HCT116 (cell line): ENCODE data around the gene ZNF595. TPM values are rescaled to one million over a fixed set of nuclear protein-coding genes. Genes with fewer than 3 reads are reported as not detected.
"Not testable (repeated sequence)": the region's sequence is repeated elsewhere in the genome, so short reads cannot be mapped to it uniquely, and the experiment has no call there.

Experiments used
- ATAC-seq: fragments of 200-7000 bp; cut with Tn5 transposase; 2 replicates; pipeline ENCODE4 v1.9.1; 2020; ENCODE audit warnings: mild to moderate bottlenecking, moderate library complexity
- BruUV-seq: library from RNA; stranded (reverse); fragments of 400-500 nt; replicated peaks from 2 replicates; lab custom pipeline; 2021; lab: Mats Ljungman, UMichigan
- CTCF ChIA-PET: fragments of 300-600 bp; sonication (Branson Sonifier 250); formaldehyde crosslinking; loops from one replicate; lab custom pipeline; 2021; ENCODE audit warnings: antibody characterized with exemption; lab: Charles Lee
- POLR2A ChIA-PET: fragments of 300-600, 350-600 bp; sonication (Branson Sonifier 250); formaldehyde crosslinking; loops from one replicate; lab custom pipeline; 2021; ENCODE audit warnings: antibody characterized with exemption; lab: Charles Lee
- RAD21 ChIA-PET, 2 experiments: fragments of 300-600 bp; sonication (Branson Sonifier 250); formaldehyde crosslinking; loops; one replicate each; lab custom pipeline; 2023; ENCODE audit warnings: low total read pairs in 2 of 2; ENCODE audit not compliant: uncharacterized antibody in 2 of 2, unreplicated experiment in 2 of 2, low non-redundant PET in 1 of 2; lab: Charles Lee
- DNase-seq: peaks from one replicate; pipeline ENCODE4 v3.0.0-alpha.2; 2010; ENCODE audit warnings: low read depth, low spot score
- H2AFZ ChIP-seq: fragments of 200-600 bp; shearing (Covaris generic), sonication (generic); 2 replicates; pipeline ENCODE4 v1.6.1; 2017; ENCODE audit warnings: low read depth, mixed run types, mixed read lengths, antibody characterized with exemption, low read length; ENCODE audit not compliant: poor library complexity, severe bottlenecking
- H3K27ac ChIP-seq: 2 replicates; pipeline ENCODE4 v1.5.1; 2012; ENCODE audit warnings: low read depth, low read length
- H3K27me3 ChIP-seq: fragments of 200-600 bp; sonication (generic); 2 replicates; pipeline ENCODE4 v1.6.1; 2016; ENCODE audit warnings: mixed run types, low read length, mixed read lengths; ENCODE audit not compliant: insufficient read depth
- H3K36me3 ChIP-seq, 2 experiments: fragments of 200-500 bp in 1 of 2; fragments of 200-600 bp in 1 of 2; sonication (Bioruptor generic) in 1 of 2; sonication (generic) in 1 of 2; 2 replicates each; pipeline versions ENCODE4 v1.5.1 to v1.6.1; 2014 to 2016; ENCODE audit warnings: low read length in 2 of 2, inconsistent platforms in 1 of 2, mixed read lengths in 1 of 2, mixed run types in 1 of 2; ENCODE audit not compliant: insufficient read depth in 2 of 2, control insufficient read depth in 1 of 2
- H3K4me1 ChIP-seq, 2 experiments: fragments of 200-600 bp in 1 of 2; sonication (generic) in 1 of 2; 2 replicates each; pipeline versions ENCODE4 v1.5.1 to v1.6.1; 2012 to 2017; ENCODE audit warnings: low read length in 2 of 2, inconsistent platforms in 1 of 2, mild to moderate bottlenecking in 1 of 2, mixed read lengths in 1 of 2, mixed run types in 1 of 2, moderate library complexity in 1 of 2; ENCODE audit not compliant: insufficient read depth in 2 of 2, control insufficient read depth in 1 of 2
- H3K4me2 ChIP-seq: fragments of 200-600 bp; sonication (generic); 2 replicates; pipeline ENCODE4 v1.6.1; 2017; ENCODE audit warnings: mixed run types, low read length, mixed read lengths
- H3K4me3 ChIP-seq, 2 experiments: fragments of 200-600 bp in 1 of 2; sonication (generic) in 1 of 2; replicated peaks in 1 of 2; 2 replicates each; pipeline ENCODE4 v1.5.1; 2011 to 2016; ENCODE audit warnings: low read length in 2 of 2, control low read depth in 1 of 2, low read depth in 1 of 2, mild to moderate bottlenecking in 1 of 2, mixed read lengths in 1 of 2, mixed run types in 1 of 2
- H3K79me2 ChIP-seq: fragments of 200-600 bp; sonication (generic); 2 replicates; pipeline ENCODE4 v1.6.1; 2017; ENCODE audit warnings: mild to moderate bottlenecking, mixed run types, low read length, moderate library complexity, mixed read lengths; ENCODE audit not compliant: insufficient read depth
- H3K9ac ChIP-seq: fragments of 200-600 bp; sonication (generic); 2 replicates; pipeline ENCODE4 v1.6.1; 2016; ENCODE audit warnings: low read length, mixed read lengths
- H3K9me2 ChIP-seq: fragments of 200-600 bp; sonication (generic), shearing (Covaris generic); 2 replicates; pipeline ENCODE4 v1.6.1; 2017; ENCODE audit warnings: mixed run types, mild to moderate bottlenecking, moderate library complexity; ENCODE audit not compliant: insufficient read depth
- H3K9me3 ChIP-seq, 2 experiments: fragments of 200-500 bp in 1 of 2; fragments of 200-600 bp in 1 of 2; sonication (Bioruptor generic) in 1 of 2; sonication (generic) in 1 of 2; 2 replicates each; pipeline ENCODE4 v1.6.1; 2014 to 2017; ENCODE audit warnings: low read length in 2 of 2, mixed read lengths in 2 of 2, inconsistent platforms in 1 of 2, low read depth in 1 of 2, mild to moderate bottlenecking in 1 of 2, mixed run types in 1 of 2, moderate library complexity in 1 of 2; ENCODE audit not compliant: control insufficient read depth in 1 of 2, insufficient read depth in 1 of 2
- H4K20me1 ChIP-seq: fragments of 200-600 bp; sonication (generic), shearing (Covaris generic); 2 replicates; pipeline ENCODE4 v1.6.1; 2017; ENCODE audit warnings: mixed run types, mild to moderate bottlenecking, moderate library complexity; ENCODE audit not compliant: insufficient read depth
- intact Hi-C: fragments of 100-400 bp; cut with micrococcal nuclease; formaldehyde crosslinking; loops from 2 replicates; pipeline ENCODE4 v1.10.0; 2022
- total RNA-seq: library from RNA; stranded (reverse); gene quantifications from one replicate; pipeline ENCODE4 v1.2.1, GENCODE V29; 2021; ENCODE audit not compliant: unreplicated experiment

Gene ZNF595
- total RNA-seq, 1 experiment from 2014 or later: 4.0 TPM

- ATAC-seq, RAD21 ChIA-PET, BruUV-seq, H3K36me3 ChIP-seq, H3K79me2 ChIP-seq, H3K9me2 ChIP-seq, intact Hi-C loops, H3K27ac ChIP-seq, CTCF ChIA-PET, DNase-seq, H3K9ac ChIP-seq, H3K4me2 ChIP-seq, H3K4me1 ChIP-seq, POLR2A ChIA-PET, H4K20me1 ChIP-seq, H2AFZ ChIP-seq, H3K27me3 ChIP-seq, H3K4me3 ChIP-seq, H3K9me3 ChIP-seq: not testable (repeated sequence)
These were observed 16.3 kb upstream of the ZNF595 start for GRCh38 chr4:36559-37415.

GRCh38 chr4:38202-38601, 14.9 kb upstream of the ZNF595 start:
- H3K9me3 ChIP-seq, H3K4me2 ChIP-seq, H3K27me3 ChIP-seq, POLR2A ChIA-PET, H2AFZ ChIP-seq, CTCF ChIA-PET, RAD21 ChIA-PET, H3K9me2 ChIP-seq, H3K79me2 ChIP-seq, H3K4me3 ChIP-seq, H3K27ac ChIP-seq, H4K20me1 ChIP-seq, intact Hi-C loops, H3K4me1 ChIP-seq, DNase-seq, BruUV-seq, H3K36me3 ChIP-seq, H3K9ac ChIP-seq, ATAC-seq: not testable (repeated sequence)

GRCh38 chr4:43375-43774, 9.7 kb upstream of the ZNF595 start:
- H3K4me1 ChIP-seq, H3K27me3 ChIP-seq, H3K4me3 ChIP-seq, H3K9me3 ChIP-seq, H3K79me2 ChIP-seq, H3K9ac ChIP-seq, ATAC-seq, intact Hi-C loops, RAD21 ChIA-PET, CTCF ChIA-PET, DNase-seq, H2AFZ ChIP-seq, H4K20me1 ChIP-seq, H3K9me2 ChIP-seq, BruUV-seq, H3K36me3 ChIP-seq, H3K27ac ChIP-seq, H3K4me2 ChIP-seq, POLR2A ChIA-PET: not testable (repeated sequence)

- POLR2A ChIA-PET, H3K9ac ChIP-seq, RAD21 ChIA-PET, H3K4me1 ChIP-seq, H3K9me2 ChIP-seq, intact Hi-C loops, H3K4me3 ChIP-seq, H2AFZ ChIP-seq, H3K27me3 ChIP-seq, H3K36me3 ChIP-seq, H4K20me1 ChIP-seq, DNase-seq, CTCF ChIA-PET, H3K27ac ChIP-seq, ATAC-seq, H3K4me2 ChIP-seq, H3K9me3 ChIP-seq, H3K79me2 ChIP-seq, BruUV-seq: not testable (repeated sequence)
These were observed 1.9 kb upstream of the ZNF595 start for GRCh38 chr4:51253-51652.
